Stimulated activated CD4-positive, alpha-beta T cell treated with anti-CD3 and anti-CD28 coated beads, Interleukin-12 subunit alpha, Interleukin-12 subunit beta, amount 100 ng/mL, for 24 hours (primary cell): Measurements from ENCODE around the gene COG8.

Experiments used
- DNase-seq, 2 experiments: peaks; one replicate each; pipeline ENCODE4 v3.0.0-alpha.2; 2020; ENCODE audit warnings: low read depth in 2 of 2

COG8 gene

DNA sequence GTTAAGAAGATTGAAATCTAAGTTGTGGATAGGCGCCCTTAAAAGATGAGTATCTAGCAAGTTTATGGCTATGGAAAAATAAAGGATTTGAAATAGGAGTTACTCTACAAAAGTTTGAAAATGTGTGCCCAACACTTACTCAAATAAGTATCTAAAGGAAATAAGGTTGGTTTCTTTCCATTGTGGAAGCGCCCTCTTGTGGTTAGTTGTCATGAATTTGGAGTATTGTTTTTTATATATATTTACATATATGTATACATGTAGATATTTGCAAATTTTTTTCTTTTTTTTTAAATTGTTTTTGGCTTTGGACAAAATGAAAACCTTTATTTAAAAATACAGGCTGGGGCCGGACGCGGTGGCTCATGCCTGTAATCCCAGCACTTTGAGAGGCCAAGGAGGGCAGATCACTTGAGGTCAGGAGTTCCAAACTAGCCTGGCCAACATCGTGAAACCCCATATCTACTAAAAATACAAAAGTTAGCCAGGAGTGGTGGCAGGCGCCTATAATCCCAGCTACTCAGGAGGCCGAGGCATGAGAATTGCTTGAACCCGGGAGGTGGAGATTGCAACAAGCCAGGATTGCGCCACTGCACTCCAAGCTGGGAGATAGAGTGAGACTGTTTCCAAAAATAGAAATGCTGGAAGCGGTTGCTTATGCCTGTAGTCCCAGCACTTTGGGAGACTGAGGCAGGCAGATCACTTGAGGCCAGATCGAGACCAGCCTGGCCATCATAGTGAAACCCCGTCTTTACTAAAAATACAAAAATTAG is 52.2 kb downstream of the COG8 start:
- DNase-seq = no peak

DNA sequence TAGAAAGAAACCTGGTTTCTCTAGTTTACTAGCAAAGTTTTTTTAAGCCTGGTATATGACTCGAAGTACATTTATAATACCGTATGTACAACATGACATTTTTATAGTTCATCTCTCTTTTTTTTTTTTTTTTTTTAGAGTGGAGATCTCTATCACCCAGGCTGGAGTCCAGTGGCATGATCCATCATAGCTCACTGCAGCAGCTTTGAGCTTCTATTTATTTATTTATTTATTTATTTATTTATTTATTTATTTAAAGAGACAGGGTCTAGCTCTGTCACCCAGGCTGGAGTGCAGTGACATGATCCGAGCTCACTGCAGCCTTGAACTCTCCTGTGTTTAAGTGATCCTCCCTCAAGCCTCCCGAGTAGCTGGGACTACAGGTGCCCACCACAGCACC is 54.1 kb downstream of the COG8 start:
- no peak for DNase-seq

DNA sequence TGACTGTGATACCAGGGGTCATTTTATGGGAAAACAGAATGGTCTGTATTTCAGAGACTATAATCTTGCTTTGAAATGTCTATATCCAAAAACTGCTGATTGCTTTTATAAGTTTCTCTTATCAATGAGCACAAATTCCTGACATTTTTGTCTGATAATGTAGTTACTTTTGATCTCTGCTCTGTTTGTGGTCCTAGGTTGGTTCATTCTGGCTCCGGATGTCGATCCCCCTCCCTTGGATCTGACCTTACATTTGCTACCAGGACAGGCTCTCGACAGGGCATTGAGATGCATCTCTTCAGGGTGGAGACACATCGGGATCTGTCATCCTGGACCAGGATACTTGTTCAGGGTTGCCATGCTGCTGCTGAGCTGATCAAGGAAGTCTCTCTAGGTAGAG is 55.5 kb downstream of the COG8 start:
- DNase-seq = no peak

DNA sequence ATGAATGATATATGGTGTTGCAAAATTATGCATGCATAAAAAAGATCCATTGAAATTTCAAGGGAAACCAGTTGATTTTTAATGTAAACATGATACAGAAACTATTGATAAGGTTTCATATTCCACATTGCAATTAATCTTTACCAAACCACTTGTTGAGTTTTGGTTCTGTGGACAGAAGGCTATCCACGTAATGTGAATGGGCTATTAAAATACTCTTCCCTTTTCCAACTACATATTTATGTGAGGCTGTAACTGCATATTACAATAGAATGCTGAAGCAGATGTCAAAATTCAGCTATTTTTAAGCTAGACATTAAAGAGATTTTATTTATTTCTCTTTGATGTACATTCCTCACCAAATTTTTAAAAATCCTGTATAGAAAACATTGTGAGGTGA is 62.0 kb downstream of the COG8 start:
- no peak for DNase-seq
